ENCODE data around the gene TMEFF1. TPM values are rescaled to one million over a fixed set of nuclear protein-coding genes. Genes with fewer than 3 reads are reported as not detected.

Gene TMEFF1
- total RNA-seq, 1 donor from 2014 or later: 103 TPM

DNA sequence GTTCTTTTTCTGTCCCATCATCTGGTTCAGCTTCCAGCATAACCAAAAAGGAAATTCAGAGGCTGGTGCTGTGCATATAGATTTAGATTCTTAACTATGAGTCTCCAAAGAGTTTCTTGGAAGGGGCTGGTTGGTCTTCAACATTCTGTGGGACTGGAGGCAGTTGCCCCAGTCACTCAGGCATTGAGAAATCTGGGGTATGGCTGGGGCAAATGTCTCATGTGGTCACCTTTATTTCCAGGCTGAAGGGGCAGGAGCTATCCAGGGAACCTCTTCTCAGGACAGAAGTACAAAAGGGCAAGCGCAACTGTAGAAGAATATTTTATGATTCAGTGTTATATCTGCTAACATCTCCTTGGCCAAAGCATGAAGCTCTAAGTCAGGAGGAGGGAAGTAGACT lies 15.4 kb upstream of the TMEFF1 start:
- H3K9me3 Mint-ChIP-seq: peaks cover 9% of the 10 kb centered on the region
- H3K4me1 Mint-ChIP-seq: peaks cover 2% of the 10 kb centered on the region
- peaks cover 8% of the 10 kb centered on the region for H3K36me3 ChIP-seq
- H3K27ac Mint-ChIP-seq: no peak overlapping the region
- no peak overlapping the region for H3K4me3 Mint-ChIP-seq
- peaks cover 4% of the 10 kb centered on the region for H3F3A ChIP-seq (ENCODE audit: low read depth)
- DNase-seq (ENCODE audit: low spot score): no peak
- no peak overlapping the region for H3K27ac ChIP-seq
- no peak overlapping the region for H2AFZ ChIP-seq (replicated peaks)
- peaks cover 31% of the 10 kb centered on the region for H3K36me3 Mint-ChIP-seq
- peaks cover 4% of the 10 kb centered on the region for H4K20me1 ChIP-seq (ENCODE audit: low read depth)
- no peaks in the 10 kb centered on the region for H3K9me3 ChIP-seq (ENCODE audit: low read depth)
- H3K9ac ChIP-seq: no peak overlapping the region
- TF ChIP-seq EZH2 (IDR thresholded peaks at IDR 0.05) (no peak), EZH2phosphoT487 (IDR thresholded peaks at IDR 0.05) (no peak), CTCF (IDR thresholded peaks at IDR 0.05) (no peak)
- no peaks in the 10 kb centered on the region for H3K4me1 ChIP-seq
- no peaks in the 10 kb centered on the region for H3K79me2 ChIP-seq (ENCODE audit: low read depth)
- H3K4me3 ChIP-seq: no peak overlapping the region
- no peaks in the 10 kb centered on the region for H3K27me3 ChIP-seq
- H3K4me2 ChIP-seq: no peak overlapping the region
- H3K27me3 Mint-ChIP-seq (ENCODE audit: insufficient read depth, low read depth): peaks cover 3% of the 10 kb centered on the region

DNA sequence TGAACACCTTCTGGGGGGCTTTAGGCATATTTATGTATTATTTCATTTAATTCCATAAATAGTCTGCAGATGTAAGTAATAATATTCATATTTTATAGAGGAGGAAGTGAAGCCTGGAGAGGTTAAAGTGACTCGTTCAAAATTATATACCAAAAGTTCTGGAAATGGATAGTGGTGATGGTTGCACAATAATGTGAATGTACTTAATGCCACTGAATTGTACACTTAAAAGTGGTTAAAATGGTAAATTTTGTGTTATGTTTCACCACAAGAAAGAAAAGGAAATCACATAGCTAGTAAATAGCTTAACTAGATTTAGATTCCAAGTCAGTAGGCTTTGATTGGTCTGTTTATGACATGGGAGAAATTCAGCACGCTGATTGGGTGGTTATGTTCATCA lies 13.0 kb upstream of the TMEFF1 start:
- no peaks in the 10 kb centered on the region for H3K79me2 ChIP-seq (ENCODE audit: low read depth)
- no peaks in the 10 kb centered on the region for H3K9me3 ChIP-seq (ENCODE audit: low read depth)
- no peak overlapping the region for H3K9ac ChIP-seq
- H3K4me1 ChIP-seq: no peaks in the 10 kb centered on the region
- Mint-ChIP-seq H3K4me3 (no peak overlapping the region), H3K4me1 (peaks cover 2% of the 10 kb centered on the region), H3K27ac (no peak overlapping the region), H3K9me3 (no peaks in the 10 kb centered on the region), H3K27me3 (ENCODE audit: insufficient read depth, low read depth) (peaks cover 4% of the 10 kb centered on the region), H3K36me3 (peaks cover 12% of the 10 kb centered on the region)
- peaks cover 4% of the 10 kb centered on the region for H4K20me1 ChIP-seq (ENCODE audit: low read depth)
- H3K4me2 ChIP-seq: no peak overlapping the region
- DNase-seq (ENCODE audit: low spot score): no peak
- TF ChIP-seq EZH2 (IDR thresholded peaks at IDR 0.05) (no peak), CTCF (IDR thresholded peaks at IDR 0.05) (no peak), EZH2phosphoT487 (IDR thresholded peaks at IDR 0.05) (no peak)
- H3F3A ChIP-seq (ENCODE audit: low read depth): peaks cover 4% of the 10 kb centered on the region
- no peak overlapping the region for H3K27ac ChIP-seq
- peaks cover 3% of the 10 kb centered on the region for H3K36me3 ChIP-seq
- no peak overlapping the region for H2AFZ ChIP-seq (replicated peaks)
- no peaks in the 10 kb centered on the region for H3K27me3 ChIP-seq
- no peak overlapping the region for H3K4me3 ChIP-seq

- Histone ChIP-seq H3K4me2 (no peak overlapping the region), H4K20me1 (ENCODE audit: low read depth) (no peaks in the 10 kb centered on the region), H3F3A (ENCODE audit: low read depth) (no peaks in the 10 kb centered on the region), H3K9me3 (ENCODE audit: low read depth) (no peaks in the 10 kb centered on the region), H3K4me3 (no peak overlapping the region), H3K9ac (no peak overlapping the region), H3K79me2 (ENCODE audit: low read depth) (no peaks in the 10 kb centered on the region), H3K36me3 (no peaks in the 10 kb centered on the region), H3K27me3 (no peaks in the 10 kb centered on the region), H3K27ac (no peak overlapping the region), H2AFZ (replicated peaks) (no peak overlapping the region), H3K4me1 (peaks cover 7% of the 10 kb centered on the region)
- no peak overlapping the region for H3K4me3 Mint-ChIP-seq
- no peak for TF ChIP-seq EZH2phosphoT487 (IDR thresholded peaks at IDR 0.05)
- no peak for TF ChIP-seq CTCF (IDR thresholded peaks at IDR 0.05)
- no peak for TF ChIP-seq EZH2 (IDR thresholded peaks at IDR 0.05)
- H3K27ac Mint-ChIP-seq: no peak overlapping the region
- H3K27me3 Mint-ChIP-seq (ENCODE audit: insufficient read depth, low read depth): peaks cover 2% of the 10 kb centered on the region
- H3K36me3 Mint-ChIP-seq: no peaks in the 10 kb centered on the region
- H3K9me3 Mint-ChIP-seq: no peaks in the 10 kb centered on the region
- no peak for DNase-seq (ENCODE audit: low spot score)
- peaks cover 13% of the 10 kb centered on the region for H3K4me1 Mint-ChIP-seq
Measured at GRCh38 chr9:100465274-100465673, 7.7 kb upstream of the TMEFF1 start.
